Left ventricle myocardium inferior (tissue), 1 donor: Measurements from ENCODE around the gene PRR35. TPM values are rescaled to one million over a fixed set of nuclear protein-coding genes. Genes with fewer than 3 reads are reported as not detected.

ENCODE experiments used
- DNase-seq: peaks from one replicate; pipeline ENCODE4 v3.0.0-alpha.2; 2020
- H3K27ac ChIP-seq: fragments of 200-600 bp; replicated peaks from 2 replicates; pipeline ENCODE4 v1.8.0; 2021
- H3K27me3 ChIP-seq: fragments of 200-600 bp; 2 replicates; pipeline ENCODE4 v1.8.0; 2021; ENCODE audit warnings: low read depth
- H3K36me3 ChIP-seq: fragments of 200-600 bp; 2 replicates; pipeline ENCODE4 v1.8.0; 2021
- H3K4me1 ChIP-seq: fragments of 200-600 bp; 2 replicates; pipeline ENCODE4 v1.8.0; 2021
- H3K4me3 ChIP-seq: fragments of 200-600 bp; 2 replicates; pipeline ENCODE4 v1.8.0; 2021; ENCODE audit warnings: mild to moderate bottlenecking, moderate library complexity
- H3K9me3 ChIP-seq: fragments of 200-600 bp; replicated peaks from 2 replicates; pipeline ENCODE4 v1.8.0; 2021
- intact Hi-C: fragments of 100-400 bp; cut with micrococcal nuclease; formaldehyde crosslinking; loops from one replicate; pipeline ENCODE4 v1.11.0; 2022
- total RNA-seq: library from RNA; stranded (reverse); fragmentation: NEBNext Ultra II Directional; extraction: Animal tissue kit (Norgen Biotek cat#: 25700); gene quantifications from one replicate; pipeline ENCODE4 v1.2.1, GENCODE V29; 2021
- TF ChIP-seq, protein P1 (sequence below): fragments of 200-600 bp; IDR thresholded peaks from 2 replicates; pipeline ENCODE4 v1.8.0; 2021; ENCODE audit warnings: antibody characterized with exemption, mild to moderate bottlenecking, borderline replicate concordance
- donor health status: DM: no; HTN: yes; CAD: no; lungs with severe emphysema.

The PRR35 gene
- total RNA-seq, 1 donor from 2014 or later, result not detected

DNA sequence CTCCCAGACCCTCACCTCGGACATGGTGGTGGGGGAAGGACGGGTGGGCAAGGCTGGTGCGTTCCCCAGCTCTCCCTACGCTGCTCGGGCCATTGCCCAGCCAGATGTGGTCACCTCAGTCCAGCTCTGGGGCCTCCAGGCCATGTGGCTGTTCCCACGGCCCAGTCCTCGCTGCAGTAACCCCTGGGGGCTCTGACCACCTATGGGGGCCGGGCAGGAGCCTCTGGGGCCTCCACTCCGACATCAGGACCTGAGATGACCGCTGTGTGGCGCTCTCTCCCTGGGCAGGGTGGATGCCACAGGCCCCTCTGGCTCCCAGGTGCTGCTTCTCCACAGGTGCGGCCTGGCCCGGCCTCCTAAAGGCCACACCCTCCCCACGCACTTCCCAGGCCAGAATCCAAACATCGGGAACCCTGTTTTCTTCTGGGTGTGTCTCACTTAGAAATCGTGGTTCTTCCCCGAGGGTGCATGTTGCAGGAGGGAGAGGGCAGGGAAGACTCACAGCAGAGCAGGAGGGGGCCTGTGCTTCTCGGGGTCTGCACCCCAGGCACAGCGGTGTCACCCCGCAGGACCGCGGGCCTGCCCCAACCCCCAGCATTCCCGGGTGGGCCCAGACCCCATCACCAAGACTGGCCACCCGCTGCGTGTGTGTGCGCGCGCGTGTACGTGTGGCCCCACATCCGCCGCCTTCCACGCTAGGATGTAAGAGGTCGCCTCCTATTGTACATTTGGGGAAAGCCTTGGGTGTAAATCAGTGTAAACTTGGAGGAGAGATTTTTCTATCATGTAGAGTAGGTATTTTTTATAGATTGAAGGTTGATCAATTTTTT lies 38.6 kb upstream of the PRR35 start:
- H3K36me3 ChIP-seq, result peaks cover 32% of the 10 kb centered on the region
- intact Hi-C loops, result no loop called here
- TF ChIP-seq, protein P1, sequence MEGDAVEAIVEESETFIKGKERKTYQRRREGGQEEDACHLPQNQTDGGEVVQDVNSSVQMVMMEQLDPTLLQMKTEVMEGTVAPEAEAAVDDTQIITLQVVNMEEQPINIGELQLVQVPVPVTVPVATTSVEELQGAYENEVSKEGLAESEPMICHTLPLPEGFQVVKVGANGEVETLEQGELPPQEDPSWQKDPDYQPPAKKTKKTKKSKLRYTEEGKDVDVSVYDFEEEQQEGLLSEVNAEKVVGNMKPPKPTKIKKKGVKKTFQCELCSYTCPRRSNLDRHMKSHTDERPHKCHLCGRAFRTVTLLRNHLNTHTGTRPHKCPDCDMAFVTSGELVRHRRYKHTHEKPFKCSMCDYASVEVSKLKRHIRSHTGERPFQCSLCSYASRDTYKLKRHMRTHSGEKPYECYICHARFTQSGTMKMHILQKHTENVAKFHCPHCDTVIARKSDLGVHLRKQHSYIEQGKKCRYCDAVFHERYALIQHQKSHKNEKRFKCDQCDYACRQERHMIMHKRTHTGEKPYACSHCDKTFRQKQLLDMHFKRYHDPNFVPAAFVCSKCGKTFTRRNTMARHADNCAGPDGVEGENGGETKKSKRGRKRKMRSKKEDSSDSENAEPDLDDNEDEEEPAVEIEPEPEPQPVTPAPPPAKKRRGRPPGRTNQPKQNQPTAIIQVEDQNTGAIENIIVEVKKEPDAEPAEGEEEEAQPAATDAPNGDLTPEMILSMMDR, result no peak
- H3K4me1 ChIP-seq, result peaks cover 26% of the 10 kb centered on the region
- no peak for DNase-seq
- H3K27me3 ChIP-seq, result no peaks in the 10 kb centered on the region
- H3K9me3 ChIP-seq, result no peaks in the 10 kb centered on the region
- H3K27ac ChIP-seq, result no peak overlapping the region
- no peak overlapping the region for H3K4me3 ChIP-seq

DNA sequence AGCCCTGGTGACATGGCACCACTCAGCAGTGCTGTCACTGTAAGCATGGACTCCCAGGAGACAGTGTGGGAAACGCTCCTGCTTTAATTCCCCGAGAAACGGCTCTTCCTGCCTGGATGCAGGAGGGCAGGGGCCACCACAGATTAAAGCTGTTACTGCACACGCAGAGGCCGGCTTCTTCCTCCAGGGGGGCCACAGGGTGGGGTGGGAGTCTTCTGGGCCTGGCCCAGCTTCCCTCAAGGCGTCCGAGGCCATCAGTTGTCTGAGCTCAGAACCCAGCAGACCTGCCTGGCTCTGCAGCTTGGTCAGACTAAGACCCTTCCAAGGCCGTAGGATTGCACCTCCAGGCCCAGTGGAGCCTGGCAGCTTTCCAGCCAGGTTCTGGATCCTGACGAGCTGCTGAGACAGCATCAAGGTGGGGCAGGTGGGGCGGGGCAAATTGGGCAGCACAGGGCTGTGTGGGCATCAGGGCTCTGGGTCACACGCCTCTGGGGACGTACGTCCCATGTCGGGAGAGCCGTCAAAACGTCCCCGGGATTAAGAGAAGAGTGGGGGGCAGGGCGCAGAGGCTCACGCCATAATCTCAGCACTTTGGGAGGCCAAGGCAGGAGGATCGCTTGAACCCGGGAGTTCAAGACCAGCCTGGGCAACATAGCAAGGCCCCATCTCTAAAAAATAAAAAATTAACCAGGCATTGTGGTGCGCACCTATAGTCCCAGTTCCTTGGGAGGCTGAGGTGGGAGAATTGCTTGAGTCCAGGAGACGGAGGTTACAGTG lies 37.7 kb upstream of the PRR35 start:
- TF ChIP-seq, protein P1, result no peak
- intact Hi-C loops, result no loop called here
- Histone ChIP-seq H3K27ac (no peak overlapping the region), H3K27me3 (no peaks in the 10 kb centered on the region), H3K4me1 (peaks cover 32% of the 10 kb centered on the region), H3K9me3 (no peaks in the 10 kb centered on the region), H3K4me3 (no peak overlapping the region), H3K36me3 (peaks cover 24% of the 10 kb centered on the region)
- no peak for DNase-seq

DNA sequence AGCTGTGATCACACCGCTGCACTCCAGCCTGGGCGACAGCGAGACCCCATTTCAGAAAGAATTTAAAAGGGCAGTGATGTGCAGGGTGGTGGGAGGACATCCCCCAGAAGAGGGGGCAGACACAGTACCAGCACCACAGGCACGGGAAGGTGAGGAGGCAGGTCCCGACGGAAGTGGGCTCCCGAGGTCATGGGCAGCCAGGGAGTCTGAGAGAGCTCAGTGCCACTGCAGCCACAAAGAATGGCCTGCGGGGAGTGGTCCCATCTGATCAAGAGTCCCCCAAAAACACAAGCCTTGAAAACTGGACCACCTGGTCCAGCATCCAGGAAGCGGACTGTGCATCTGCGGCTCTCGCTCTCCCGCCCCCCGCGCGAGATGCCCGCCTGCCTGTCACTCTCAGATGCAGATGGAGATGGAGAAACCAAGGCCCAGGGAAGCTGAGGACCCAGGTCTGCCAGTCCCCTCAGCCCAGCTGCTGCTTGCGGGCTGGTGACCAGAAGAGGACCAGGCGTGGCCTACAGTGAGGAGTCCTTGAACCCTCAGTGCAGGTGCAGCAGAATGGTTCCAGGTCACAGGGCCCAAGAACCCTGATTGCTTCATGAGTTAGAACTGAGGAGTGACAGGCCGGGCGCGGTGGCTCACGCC lies 37.0 kb upstream of the PRR35 start:
- intact Hi-C loops, result no loop called here
- TF ChIP-seq, protein P1, result no peak
- Histone ChIP-seq H3K4me1 (peaks cover 34% of the 10 kb centered on the region), H3K27me3 (no peaks in the 10 kb centered on the region), H3K4me3 (no peak overlapping the region), H3K9me3 (no peaks in the 10 kb centered on the region), H3K36me3 (peaks cover 24% of the 10 kb centered on the region), H3K27ac (no peak overlapping the region)
- no peak for DNase-seq

DNA sequence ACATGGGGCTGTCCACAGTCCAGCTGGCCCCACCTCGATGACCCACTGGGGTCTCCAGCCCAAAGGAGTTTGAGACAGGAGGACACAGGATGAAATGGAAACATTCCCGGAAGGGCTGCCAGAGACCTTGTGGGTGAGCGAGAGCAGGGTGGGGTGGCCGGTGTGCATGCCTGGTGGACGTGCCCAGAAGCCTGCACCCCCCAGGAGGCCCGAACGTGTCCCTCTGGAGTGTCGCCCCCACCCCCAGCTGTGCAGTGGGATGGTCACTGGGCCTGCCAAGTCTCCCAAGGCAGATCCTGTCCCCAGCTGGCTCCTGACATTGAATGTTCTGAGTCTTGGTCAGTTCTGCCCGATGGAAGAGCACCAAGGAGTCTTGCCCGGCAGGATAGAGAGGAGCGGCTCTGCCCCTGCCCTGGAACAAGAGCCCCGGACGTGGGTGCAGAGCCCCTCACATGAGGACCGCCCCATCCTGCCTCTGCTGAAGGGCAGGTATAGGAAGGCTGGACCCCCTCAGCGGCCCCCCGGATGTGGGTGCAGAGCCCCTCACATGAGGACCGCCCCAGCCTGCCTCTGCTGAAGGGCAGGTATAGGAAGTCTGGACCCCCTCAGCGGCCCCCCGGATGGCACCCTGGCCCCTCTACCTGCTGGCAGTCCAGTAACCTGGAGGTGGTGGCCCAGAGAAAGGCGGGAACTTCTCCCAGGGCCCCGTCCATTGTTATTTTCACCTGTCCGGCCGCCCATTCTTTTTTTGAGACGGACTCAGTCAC lies 35.7 kb upstream of the PRR35 start:
- TF ChIP-seq, protein P1, result no peak
- no peak for DNase-seq
- Histone ChIP-seq H3K27ac (no peak overlapping the region), H3K4me1 (peaks cover 47% of the 10 kb centered on the region), H3K27me3 (no peaks in the 10 kb centered on the region), H3K9me3 (no peaks in the 10 kb centered on the region), H3K36me3 (peaks cover 17% of the 10 kb centered on the region), H3K4me3 (no peak overlapping the region)
- intact Hi-C loops, result no loop called here

DNA sequence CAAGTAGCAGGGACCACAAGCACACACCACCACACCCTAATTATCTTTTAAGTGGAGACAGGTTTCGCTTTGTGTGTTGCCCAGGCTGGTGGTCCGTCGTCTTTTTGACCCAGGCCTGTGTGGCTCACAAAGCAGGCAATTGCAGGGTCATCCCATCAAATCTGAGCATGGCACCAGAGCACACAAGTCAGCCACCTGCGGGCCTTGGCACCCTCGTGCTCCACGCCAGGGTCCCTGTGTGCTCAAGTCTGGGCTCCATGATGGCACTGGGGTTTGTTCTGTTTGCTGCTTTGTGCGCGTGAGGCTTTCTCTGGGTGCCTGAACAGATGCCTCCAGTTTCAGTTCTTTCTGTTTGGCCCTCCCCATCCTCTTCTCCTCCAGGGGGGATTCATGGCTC lies 35.1 kb upstream of the PRR35 start:
- DNase-seq, result no peak
- TF ChIP-seq, protein P1, result no peak
- Histone ChIP-seq H3K9me3 (no peaks in the 10 kb centered on the region), H3K4me1 (peaks cover 53% of the 10 kb centered on the region), H3K27ac (peak overlapping the region; percentile 95), H3K27me3 (no peaks in the 10 kb centered on the region), H3K36me3 (peaks cover 10% of the 10 kb centered on the region), H3K4me3 (no peak overlapping the region)
- intact Hi-C loops, result no loop called here
